IMR-90 (cell line): Measurements from ENCODE around the gene PTK6. TPM values are rescaled to one million over a fixed set of nuclear protein-coding genes. Genes with fewer than 3 reads are reported as not detected.

Experiments used
- ATAC-seq: fragments of 200-7000 bp; cut with Tn5 transposase; 2 replicates; pipeline ENCODE4 v1.9.1; 2020; ENCODE audit warnings: low read depth, mild to moderate bottlenecking, moderate library complexity
- BruUV-seq: library from RNA; stranded (reverse); fragments of 400-500 nt; replicated peaks from 2 replicates; lab custom pipeline; 2021; lab: Mats Ljungman, UMichigan
- CTCF ChIA-PET: fragments of 300-600 bp; formaldehyde crosslinking; extraction: SDS; loops from one replicate; lab custom pipeline; 2021; ENCODE audit warnings: antibody characterized with exemption; lab: Yijun Ruan, JAX
- POLR2A ChIA-PET: fragments of 300-600 bp; sonication (Branson Sonifier 250); formaldehyde crosslinking; loops from one replicate; lab custom pipeline; 2022; ENCODE audit warnings: antibody characterized with exemption; ENCODE audit not compliant: unreplicated experiment; lab: Charles Lee
- DNase-seq: peaks from one replicate; pipeline ENCODE4 v3.0.0; 2013
- H2AFZ ChIP-seq: replicated peaks from 2 replicates; pipeline ENCODE3; 2013; ENCODE audit warnings: low read length, mild to moderate bottlenecking; ENCODE audit not compliant: poor library complexity
- H2AK5ac ChIP-seq: 2 replicates; pipeline ENCODE4 v1.6.1; 2013; ENCODE audit warnings: low read depth, low read length, inconsistent platforms
- H2AK9ac ChIP-seq: replicated peaks from 2 replicates; pipeline ENCODE3; 2013; ENCODE audit warnings: mild to moderate bottlenecking, low read depth, low read length, moderate library complexity; ENCODE audit not compliant: poor library complexity
- H2BK120ac ChIP-seq: 2 replicates; pipeline ENCODE4 v1.6.1; 2013; ENCODE audit warnings: low read depth, low read length, inconsistent platforms
- H2BK15ac ChIP-seq: 3 replicates; pipeline ENCODE4 v1.6.1; 2013; ENCODE audit warnings: low read depth, low read length, inconsistent platforms
- H2BK20ac ChIP-seq: 2 replicates; pipeline ENCODE4 v1.6.1; 2013; ENCODE audit warnings: low read depth, mild to moderate bottlenecking, inconsistent platforms, low read length, moderate library complexity
- H2BK5ac ChIP-seq: 2 replicates; pipeline ENCODE4 v1.6.1; 2013; ENCODE audit warnings: mild to moderate bottlenecking, low read depth, low read length, inconsistent platforms; ENCODE audit not compliant: poor library complexity, severe bottlenecking
- H3K14ac ChIP-seq: replicated peaks from 2 replicates; pipeline ENCODE4 v1.6.1; 2013; ENCODE audit warnings: low read depth, low read length, inconsistent platforms
- H3K18ac ChIP-seq: 2 replicates; pipeline ENCODE4 v1.6.1; 2013; ENCODE audit warnings: low read depth, low read length, control low read depth
- H3K23ac ChIP-seq: 2 replicates; pipeline ENCODE4 v1.6.1; 2013; ENCODE audit warnings: low read depth, low read length, inconsistent platforms
- H3K27ac ChIP-seq: 2 replicates; pipeline ENCODE4 v1.5.1; 2013; ENCODE audit warnings: mild to moderate bottlenecking, control low read depth, low read length; ENCODE audit not compliant: insufficient read depth
- H3K27me3 ChIP-seq: 2 replicates; pipeline ENCODE4 v1.6.1; 2013; ENCODE audit warnings: low read length; ENCODE audit not compliant: control insufficient read depth, insufficient read depth
- H3K36me3 ChIP-seq: 2 replicates; pipeline ENCODE4 v1.6.1; 2013; ENCODE audit warnings: low read length, mixed read lengths; ENCODE audit not compliant: control insufficient read depth, insufficient read depth
- H3K4ac ChIP-seq: 2 replicates; pipeline ENCODE4 v1.6.1; 2013; ENCODE audit warnings: low read depth, low read length, inconsistent platforms
- H3K4me1 ChIP-seq: 2 replicates; pipeline ENCODE4 v1.6.1; 2013; ENCODE audit warnings: low read length, mixed read lengths; ENCODE audit not compliant: control insufficient read depth, insufficient read depth
- H3K4me2 ChIP-seq: 2 replicates; pipeline ENCODE4 v1.6.1; 2013; ENCODE audit warnings: low read depth, mild to moderate bottlenecking, control low read depth, low read length, moderate library complexity
- H3K4me3 ChIP-seq: 2 replicates; pipeline ENCODE4 v1.5.1; 2013; ENCODE audit warnings: low read depth, mild to moderate bottlenecking, control low read depth, low read length, moderate library complexity; ENCODE audit not compliant: insufficient read depth
- H3K56ac ChIP-seq: 2 replicates; pipeline ENCODE4 v1.6.1; 2013; ENCODE audit warnings: low read length, inconsistent platforms; ENCODE audit not compliant: insufficient read depth; ENCODE audit errors: extremely low read depth
- H3K79me1 ChIP-seq, 2 experiments: 2 replicates each; pipeline ENCODE4 v1.6.1; 2013; ENCODE audit warnings: low read length in 2 of 2, inconsistent platforms in 1 of 2, low read depth in 1 of 2
- H3K9ac ChIP-seq: 2 replicates; pipeline ENCODE4 v1.6.1; 2013; ENCODE audit warnings: low read depth, low read length, control low read depth
- H3K9me1 ChIP-seq: 2 replicates; pipeline ENCODE4 v1.6.1; 2013; ENCODE audit warnings: low read length, inconsistent platforms; ENCODE audit not compliant: insufficient read depth
- H3K9me3 ChIP-seq: 2 replicates; pipeline ENCODE4 v1.6.1; 2013; ENCODE audit warnings: low read length; ENCODE audit not compliant: control insufficient read depth, insufficient read depth
- H4K20me1 ChIP-seq: 2 replicates; pipeline ENCODE4 v1.6.1; 2013; ENCODE audit warnings: low read length, inconsistent platforms; ENCODE audit not compliant: insufficient read depth
- H4K5ac ChIP-seq: 2 replicates; pipeline ENCODE4 v1.6.1; 2013; ENCODE audit warnings: mild to moderate bottlenecking, low read depth, low read length, control low read depth
- H4K8ac ChIP-seq, 2 experiments: 2 replicates each; pipeline ENCODE4 v1.6.1; 2013; ENCODE audit warnings: low read depth in 2 of 2, low read length in 2 of 2, control low read depth in 1 of 2, inconsistent platforms in 1 of 2
- H4K91ac ChIP-seq: 2 replicates; pipeline ENCODE4 v1.6.1; 2013; ENCODE audit warnings: low read depth, low read length, inconsistent platforms; ENCODE audit not compliant: insufficient read depth
- BHLHE40 ChIP-seq: fragments of 150-350 bp; IDR thresholded peaks from 2 replicates; pipeline ENCODE4 v1.6.1; 2016; ENCODE audit warnings: mild to moderate bottlenecking, low read depth, low read length
- CHD1 ChIP-seq: IDR thresholded peaks from 2 replicates; pipeline ENCODE4 v1.6.1; 2012; ENCODE audit warnings: low read depth, low read length, improper control_type of control experiment
- MAZ ChIP-seq: IDR thresholded peaks from 2 replicates; pipeline ENCODE4 v1.6.1; 2012; ENCODE audit warnings: low read depth, mild to moderate bottlenecking, low read length, improper control_type of control experiment, moderate library complexity, borderline replicate concordance
- MXI1 ChIP-seq: IDR thresholded peaks from 2 replicates; pipeline ENCODE4 v1.6.1; 2012; ENCODE audit warnings: low read depth, mild to moderate bottlenecking, low read length, moderate library complexity, borderline replicate concordance
- NFE2L2 ChIP-seq: fragments of 150-350 bp; IDR thresholded peaks from 2 replicates; pipeline ENCODE4 v1.6.1; 2016; ENCODE audit warnings: low read depth, mild to moderate bottlenecking, low read length
- WGBS, 2 experiments: methylation state at CpG; one replicate each; pipeline versions ENCODE4 v1.1.5 to v1.1.7; 2013; ENCODE audit warnings: missing lambda C conversion rate in 2 of 2; ENCODE audit not compliant: insufficient read length in 1 of 2; ENCODE audit errors: extremely low coverage in 2 of 2; 5-methylcytosine and 5-hydroxymethylcytosine counted together
- dilution Hi-C: fragments of 300-500 bp; cut with HindIII; formaldehyde crosslinking; loops from one replicate; pipeline ENCODE4 v1.14.3; 2018; ENCODE audit warnings: low sequenced_read_pairs; ENCODE audit not compliant: unreplicated experiment
- in situ Hi-C: fragments of 300-500 bp; cut with MboI; formaldehyde crosslinking; loops from 3 replicates; pipeline ENCODE4 v1.14.3; 2019; ENCODE audit warnings: low sequenced_read_pairs, inconsistent platforms, mixed read lengths
- intact Hi-C: fragments of 100-400 bp; cut with micrococcal nuclease; formaldehyde crosslinking; loops from 2 replicates; pipeline ENCODE4 v1.10.0; 2022
- polyA plus RNA-seq, 3 experiments: library from polyadenylated mRNA; depleted of rRNA; stranded (reverse); fragments of >200 nt; gene quantifications; 2 replicates each; pipeline ENCODE4 v1.2.3, GENCODE V29; 2012; ENCODE audit warnings: low replicate concordance in 1 of 3
- total RNA-seq: library from RNA; depleted of rRNA; stranded (reverse); fragments of >200 nt; gene quantifications from 2 replicates; pipeline ENCODE4 v1.2.3, GENCODE V29; 2012

The PTK6 gene
- total and polyA plus RNA-seq, 2 of the 4 experiments (the other 2 are of a cell fraction): not detected

DNA sequence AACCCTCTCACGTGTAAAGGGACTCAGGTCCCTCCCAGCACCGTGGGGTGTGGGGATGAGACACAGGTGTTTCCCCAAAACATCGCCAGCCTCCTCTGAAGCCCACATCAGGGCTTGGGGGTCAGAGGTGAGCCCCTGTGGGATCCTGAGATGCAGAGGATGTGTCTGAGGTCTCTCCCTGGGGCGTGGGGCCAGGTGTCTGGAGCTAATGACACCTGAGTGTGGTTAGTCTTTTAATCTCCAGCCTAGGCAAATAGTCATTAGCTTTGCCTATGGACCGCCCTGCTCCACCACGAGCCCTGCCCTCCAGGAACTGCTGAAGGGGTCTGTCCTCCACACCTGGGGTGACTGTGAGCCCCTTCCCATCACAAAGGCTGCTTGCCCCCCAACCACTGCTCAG lies 8.6 kb upstream of the PTK6 start:
- Histone ChIP-seq H2AFZ (no peak overlapping the region), H3K4ac (no peak overlapping the region), H3K4me2 (no peak overlapping the region), H4K20me1 (no peaks in the 10 kb centered on the region), H3K18ac (no peak overlapping the region), H3K14ac (no peak overlapping the region), H2BK120ac (no peak overlapping the region), H3K27ac (no peak overlapping the region), H2AK9ac (no peak overlapping the region), H3K36me3 (no peaks in the 10 kb centered on the region), H4K91ac (no peak overlapping the region), H2BK20ac (no peak overlapping the region), H3K4me1 (no peaks in the 10 kb centered on the region), H3K9ac (no peak overlapping the region), H3K9me3 (no peaks in the 10 kb centered on the region), H3K27me3 (peaks cover 40% of the 10 kb centered on the region), H3K4me3 (no peak overlapping the region), H2BK5ac (no peak overlapping the region), H4K5ac (no peak overlapping the region), H2AK5ac (no peak overlapping the region), H2BK15ac (no peak overlapping the region), H3K23ac (no peak overlapping the region), H3K79me1 (no peaks in the 10 kb centered on the region), H3K9me1 (no peaks in the 10 kb centered on the region), H4K8ac (no peak overlapping the region), H3K56ac (no peak overlapping the region)
- POLR2A ChIA-PET: interaction anchor here (0.5 kb wide), 1 partner anchor 313 kb away, joined by 3 read pairs; no protein-coding TSS in a partner anchor
- dilution Hi-C loops: no loop called here
- no peak for ATAC-seq
- WGBS, 2 experiments: no CpG with 5 or more reads among the region's 6 CpGs
- intact Hi-C loops: no loop called here
- BruUV-seq: no TSS peak
- TF ChIP-seq BHLHE40: no peak
- no peak for TF ChIP-seq MAZ
- no peak for TF ChIP-seq NFE2L2
- no peak for TF ChIP-seq CHD1
- TF ChIP-seq MXI1: no peak
- in situ Hi-C loops: no loop called here
- no peak for DNase-seq
- CTCF ChIA-PET: no interaction called here
